GM18511 (cell line): Measurements from ENCODE around the gene CLDN34.

Source experiments
- ATAC-seq: cut with Tn5 transposase; IDR thresholded peaks from one replicate; pipeline ENCODE4 v1.9.1; 2021; ENCODE audit warnings: mild to moderate bottlenecking, moderate library complexity; ENCODE audit not compliant: unreplicated experiment

The CLDN34 gene, protein sequence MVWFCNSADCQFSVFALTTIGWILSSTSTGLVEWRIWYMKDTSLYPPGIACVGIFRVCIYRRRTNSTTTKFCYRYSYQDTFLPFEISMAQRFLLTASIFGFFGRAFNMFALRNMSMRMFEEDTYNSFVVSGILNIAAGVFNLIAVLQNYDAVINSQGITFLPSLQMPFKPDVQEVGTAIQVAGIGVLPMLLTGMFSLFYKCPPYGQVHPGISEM

DNA sequence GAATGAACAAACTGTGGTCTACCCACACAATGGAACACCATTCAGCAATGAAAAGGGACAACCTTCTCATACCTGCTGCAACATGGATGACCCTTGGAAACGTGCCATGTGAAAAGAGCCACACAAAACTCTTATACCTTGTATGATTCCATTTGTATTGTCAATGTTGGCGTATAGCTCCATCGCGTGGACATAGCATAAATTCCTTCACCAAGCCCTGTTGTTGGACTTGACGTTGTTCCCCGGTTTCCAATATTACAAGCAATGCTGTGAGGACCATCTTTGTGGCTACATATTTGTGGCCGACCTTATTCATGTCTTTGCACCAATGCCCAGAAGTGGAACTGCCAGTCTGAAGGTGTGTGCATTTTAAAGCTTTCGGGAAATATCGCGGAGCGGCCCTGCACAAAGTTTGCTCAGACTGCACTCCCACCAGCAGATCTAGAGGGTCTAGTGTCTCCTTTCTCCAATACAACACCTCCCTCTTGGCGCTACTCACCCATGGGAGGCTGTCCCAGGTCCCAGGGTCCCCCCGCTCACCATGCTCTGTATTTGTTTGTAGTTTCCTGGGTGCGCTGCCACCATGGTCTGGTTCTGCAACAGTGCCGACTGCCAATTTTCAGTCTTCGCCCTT, at the start of gene CLDN34:
TSS of gene CLDN34 (plus strand) at position 584 of the 634 bp plus-strand sequence. CDS start at position 584, 0 bp downstream.
- ATAC-seq, result no peak

GRCh38 chrX:9917861-9918260, 49.3 kb upstream of the CLDN34 start:
- no peak for ATAC-seq

GRCh38 chrX:9919632-9920172, 47.5 kb upstream of the CLDN34 start:
- ATAC-seq, result no peak

DNA sequence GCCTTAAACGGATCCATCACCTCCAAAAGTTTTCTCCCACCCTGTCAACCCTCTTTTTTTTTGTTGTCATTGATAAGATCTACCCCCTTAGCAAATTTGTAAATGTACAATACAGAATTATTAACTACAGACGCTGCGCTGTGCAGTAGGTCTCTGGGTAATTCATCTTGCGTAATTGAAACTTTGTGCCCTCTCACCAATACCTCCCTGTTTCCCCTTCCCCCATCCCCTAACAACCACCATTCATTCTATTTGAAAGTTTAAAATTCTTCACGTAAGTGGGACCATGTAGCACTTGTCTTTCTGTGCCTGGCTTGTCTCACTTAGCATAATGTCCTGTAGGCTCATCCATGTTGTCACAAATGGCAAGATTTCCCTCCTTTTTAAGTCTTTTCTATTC, 45.8 kb upstream of the CLDN34 start:
- no peak for ATAC-seq

GRCh38 chrX:9923357-9923756, 43.8 kb upstream of the CLDN34 start:
- no peak for ATAC-seq

GRCh38 chrX:9926002-9926401, 41.2 kb upstream of the CLDN34 start:
- ATAC-seq, result no peak

- ATAC-seq, result no peak
Measured at GRCh38 chrX:9927698-9928482, 39.3 kb upstream of the CLDN34 start.

- no peak for ATAC-seq
Measured at GRCh38 chrX:9935436-9935835, 31.7 kb upstream of the CLDN34 start.

- ATAC-seq, result no peak
Measured at GRCh38 chrX:9937761-9938160, 29.4 kb upstream of the CLDN34 start.

DNA sequence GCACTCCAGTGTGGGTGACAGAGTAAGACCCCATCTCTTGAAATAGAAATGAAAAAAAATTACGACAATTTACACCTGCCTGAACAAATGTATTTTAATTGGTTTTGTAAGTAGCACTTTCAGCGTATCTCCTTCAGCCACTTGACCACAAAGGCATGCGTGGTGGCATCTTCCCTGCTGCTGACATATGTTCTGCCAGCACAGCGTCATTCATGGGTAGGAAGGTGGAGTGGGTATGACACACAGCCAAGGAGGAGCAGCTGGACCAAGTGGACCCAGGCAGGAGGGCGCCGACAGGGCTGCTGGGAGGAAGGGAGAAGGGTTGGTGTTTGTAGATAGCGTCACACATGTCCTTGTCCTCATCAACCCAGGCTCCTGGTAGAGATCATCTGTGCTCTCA, 28.6 kb upstream of the CLDN34 start:
- ATAC-seq, result no peak

- ATAC-seq, result no peak
Measured at GRCh38 chrX:9940421-9940820, 26.7 kb upstream of the CLDN34 start.

- peak; percentile 90 for ATAC-seq
Measured at GRCh38 chrX:9942086-9942485, 25.1 kb upstream of the CLDN34 start.

GRCh38 chrX:9943420-9943819, 23.7 kb upstream of the CLDN34 start:
- no peak for ATAC-seq

- ATAC-seq, result no peak
Measured at GRCh38 chrX:9947131-9947794, 19.9 kb upstream of the CLDN34 start.

GRCh38 chrX:9948406-9948805, 18.8 kb upstream of the CLDN34 start:
- no peak for ATAC-seq

DNA sequence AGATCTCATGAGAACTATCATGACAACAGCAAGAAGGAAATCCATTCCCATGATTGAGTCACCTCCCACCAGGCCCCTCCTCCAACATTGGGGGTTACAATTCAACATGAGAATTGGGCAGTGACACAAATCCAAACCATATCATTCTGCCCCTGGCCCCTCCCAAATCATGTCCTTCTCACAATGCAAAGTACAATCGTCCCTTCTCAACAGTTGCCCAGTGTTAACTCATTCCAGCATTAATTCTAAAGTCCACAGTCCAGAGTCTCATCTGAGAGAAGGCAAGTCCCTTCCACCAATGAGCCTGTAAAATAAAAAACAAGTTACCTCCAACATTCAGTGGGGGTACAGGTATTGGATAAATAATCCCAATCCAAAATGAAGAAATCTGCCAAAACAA, 14.9 kb upstream of the CLDN34 start:
- no peak for ATAC-seq

DNA sequence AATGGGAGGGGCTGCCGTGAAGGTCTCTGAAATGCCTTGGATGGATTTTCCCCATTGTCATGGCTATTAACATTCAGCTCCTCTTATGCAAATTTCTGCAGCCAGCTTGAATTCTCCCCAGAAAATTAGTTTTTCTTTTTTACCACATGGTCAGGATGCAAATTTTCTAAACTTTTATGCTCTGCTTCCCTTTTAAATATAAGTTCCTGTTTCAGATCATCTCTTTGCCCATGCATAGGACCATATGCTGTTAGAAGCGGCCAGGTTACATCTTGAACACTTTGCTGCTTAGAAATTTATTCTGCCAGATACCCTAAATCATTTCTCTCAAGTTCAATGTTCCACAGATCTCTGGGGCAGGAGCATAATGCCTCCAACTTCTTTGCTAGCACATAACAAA, 13.8 kb upstream of the CLDN34 start:
- ATAC-seq, result no peak

DNA sequence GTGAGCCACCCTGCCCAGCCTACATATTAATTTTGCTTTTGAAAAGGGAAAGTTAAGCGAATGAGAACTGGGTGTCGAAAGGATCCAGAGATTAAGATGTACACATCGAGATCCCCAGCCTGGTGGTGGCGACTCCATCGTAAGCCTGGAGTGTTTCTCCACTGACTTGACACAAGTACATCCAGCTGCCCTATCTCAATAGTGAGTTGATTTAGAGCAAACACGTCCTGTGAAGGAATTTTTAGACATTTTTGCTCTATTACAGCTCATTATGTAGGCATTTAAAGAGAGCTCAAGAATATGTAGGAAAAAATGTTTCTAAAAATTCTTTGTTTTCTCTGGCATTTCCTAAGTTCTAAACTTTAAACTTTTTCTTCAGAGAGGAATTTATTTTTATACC, 11.7 kb upstream of the CLDN34 start:
- ATAC-seq, result no peak

- ATAC-seq, result no peak
Measured at GRCh38 chrX:9957743-9958142, 9.4 kb upstream of the CLDN34 start.

- no peak for ATAC-seq
Measured at GRCh38 chrX:9958183-9958582, 9.0 kb upstream of the CLDN34 start.

DNA sequence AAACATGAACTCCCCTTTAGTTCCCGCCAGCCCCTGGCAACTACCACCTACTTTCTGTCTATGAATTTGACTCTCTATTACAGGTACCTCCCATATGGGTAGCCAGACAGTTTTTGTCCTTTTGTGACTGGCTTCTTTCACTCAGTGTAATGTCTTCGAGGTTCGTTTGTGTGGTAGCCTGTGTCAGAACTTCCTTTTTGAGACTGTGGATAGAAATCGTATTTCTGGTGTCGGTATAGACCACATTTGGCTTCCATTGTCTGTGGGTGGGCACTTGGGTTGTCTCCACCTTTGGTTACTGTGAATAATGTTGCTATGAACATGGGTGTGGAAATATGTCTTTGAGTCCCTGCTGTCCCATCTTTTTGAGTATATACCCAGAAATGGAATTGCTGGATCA, 5.4 kb upstream of the CLDN34 start:
- no peak for ATAC-seq
